PFSK-1 (cell line): Measurements from ENCODE around the gene RDX.

Experiments
- REST ChIP-seq, 2 experiments: IDR thresholded peaks; 2 replicates each; pipeline versions ENCODE4 v1.6.1 to v1.8.0; 2011 to 2012; ENCODE audit warnings: low read depth in 2 of 2, low read length in 2 of 2, control low read depth in 1 of 2, inconsistent platforms in 1 of 2, mild to moderate bottlenecking in 1 of 2, moderate library complexity in 1 of 2; ENCODE audit not compliant: insufficient read depth in 1 of 2
- TAF1 ChIP-seq: IDR thresholded peaks from 2 replicates; pipeline ENCODE4 v1.6.1; 2012; ENCODE audit warnings: low read length, control low read depth, borderline replicate concordance; ENCODE audit not compliant: insufficient read depth

GRCh38 chr11:110161061-110161460 lies 135.4 kb downstream of the RDX start:
- TF ChIP-seq TAF1 (no peak), REST (IDR thresholded peaks at IDR 0.05; ENCODE audit: insufficient read depth in 1 of 2, low read depth in 2 of 2, low read length in 2 of 2) (no peak)
